GM21786 (cell line): ENCODE measurements around the gene ALDH9A1.
"Not testable (repeated sequence)": the region's sequence is repeated elsewhere in the genome, so short reads cannot be mapped to it uniquely, and the experiment has no call there.

ENCODE experiments used
- ATAC-seq: cut with Tn5 transposase; IDR thresholded peaks from one replicate; pipeline ENCODE4 v1.9.1; 2021; ENCODE audit not compliant: unreplicated experiment

Gene ALDH9A1

GRCh38 chr1:165697881-165698760, at the start of gene ALDH9A1:
Gene ALDH9A1 (minus strand): TSS chr1:165698562. CDS start chr1:165698558, 4 bp downstream.
- peak; percentile 90 for ATAC-seq

GRCh38 chr1:165747632-165748447, 49.5 kb upstream of the ALDH9A1 start:
- ATAC-seq: no peak

- not testable (repeated sequence) for ATAC-seq
Observed at GRCh38 chr1:165744913-165745312, 46.6 kb upstream of the ALDH9A1 start.

- no peak for ATAC-seq
Observed at GRCh38 chr1:165742194-165742593, 43.8 kb upstream of the ALDH9A1 start.

- peak; percentile 91 for ATAC-seq
Observed at GRCh38 chr1:165738794-165739193, 40.4 kb upstream of the ALDH9A1 start.

GRCh38 chr1:165737196-165737595, 38.8 kb upstream of the ALDH9A1 start:
- ATAC-seq: no peak

- ATAC-seq: no peak
Observed at GRCh38 chr1:165734906-165735305, 36.5 kb upstream of the ALDH9A1 start.

- no peak for ATAC-seq
Observed at GRCh38 chr1:165726841-165727240, 28.5 kb upstream of the ALDH9A1 start.

- no peak for ATAC-seq
Observed at GRCh38 chr1:165726169-165726568, 27.8 kb upstream of the ALDH9A1 start.

- no peak for ATAC-seq
Observed at GRCh38 chr1:165717918-165718515, 19.7 kb upstream of the ALDH9A1 start.

- not testable (repeated sequence) for ATAC-seq
Observed at GRCh38 chr1:165716265-165717051, 18.1 kb upstream of the ALDH9A1 start.

- no peak for ATAC-seq
Observed at GRCh38 chr1:165712764-165713163, 14.4 kb upstream of the ALDH9A1 start.

- ATAC-seq: no peak
Observed at GRCh38 chr1:165707984-165708706, 9.8 kb upstream of the ALDH9A1 start.

- ATAC-seq: no peak
Observed at GRCh38 chr1:165703648-165704047, 5.3 kb upstream of the ALDH9A1 start.

- not testable (repeated sequence) for ATAC-seq
Observed at GRCh38 chr1:165701922-165702321, 3.6 kb upstream of the ALDH9A1 start.

GRCh38 chr1:165699577-165699976, 1.2 kb upstream of the ALDH9A1 start:
- ATAC-seq: no peak

GRCh38 chr1:165698761-165699052, 345 bp upstream of the ALDH9A1 start:
- no peak for ATAC-seq

- no peak for ATAC-seq
Observed at GRCh38 chr1:165697491-165697880, 876 bp downstream of the ALDH9A1 start.

- ATAC-seq: no peak
Observed at GRCh38 chr1:165696625-165697100, 1.7 kb downstream of the ALDH9A1 start.

GRCh38 chr1:165695031-165695430, 3.3 kb downstream of the ALDH9A1 start:
- ATAC-seq: no peak
